HEK293 (cell line): Measurements from ENCODE around the gene CPT1A.

ENCODE experiments used
- CTCF ChIP-seq: fragments of 450-650 bp; formaldehyde crosslinking; IDR thresholded peaks from 2 replicates; pipeline ENCODE4 v1.5.1; 2016; ENCODE audit warnings: missing biosample characterization, missing genetic modification characterization
- KLF16 ChIP-seq: fragments of 450-650 bp; formaldehyde crosslinking; IDR thresholded peaks from 2 replicates; pipeline ENCODE4 v1.5.1; 2017; ENCODE audit warnings: missing biosample characterization, missing genetic modification characterization
- MEIS1 ChIP-seq: sonication (generic); formaldehyde crosslinking; IDR thresholded peaks from 2 replicates; pipeline ENCODE4 v1.8.1; 2022; ENCODE audit warnings: missing genetic modification reagents, mild to moderate bottlenecking, borderline replicate concordance
- ZBTB21 ChIP-seq: fragments of 450-650 bp; formaldehyde crosslinking; IDR thresholded peaks from 2 replicates; pipeline ENCODE4 v1.5.1; 2017; ENCODE audit warnings: missing biosample characterization, missing genetic modification characterization
- ZFHX2 ChIP-seq: fragments of 450-650 bp; formaldehyde crosslinking; conservative IDR thresholded peaks from 2 replicates; pipeline ENCODE4 v1.5.1; 2016; ENCODE audit warnings: missing biosample characterization, missing genetic modification characterization
- ZNF174 ChIP-seq: fragments of 450-650 bp; formaldehyde crosslinking; IDR thresholded peaks from 2 replicates; pipeline ENCODE4 v1.5.0; 2017; ENCODE audit warnings: missing biosample characterization, mild to moderate bottlenecking, missing genetic modification characterization
- ZNF211 ChIP-seq: fragments of 450-650 bp; formaldehyde crosslinking; IDR thresholded peaks from 2 replicates; pipeline ENCODE4 v1.5.1; 2016; ENCODE audit warnings: low read depth, missing biosample characterization, missing genetic modification characterization
- ZNF274 ChIP-seq, 2 experiments: fragments of 200-500 bp in 1 of 2; fragments of 450-650 bp in 1 of 2; sonication (Bioruptor generic) in 1 of 2; formaldehyde crosslinking in 1 of 2; IDR thresholded peaks; 2 replicates each; pipeline versions ENCODE4 v1.5.1 to v1.6.1; 2014 to 2016; ENCODE audit warnings: borderline replicate concordance in 1 of 2, inconsistent platforms in 1 of 2, low read length in 1 of 2, missing biosample characterization in 1 of 2, missing genetic modification characterization in 1 of 2
- ZNF416 ChIP-seq: fragments of 450-650 bp; formaldehyde crosslinking; IDR thresholded peaks from 2 replicates; pipeline ENCODE4 v1.5.1; 2016; ENCODE audit warnings: missing biosample characterization, missing genetic modification characterization
- ZNF530 ChIP-seq: fragments of 450-650 bp; formaldehyde crosslinking; IDR thresholded peaks from 2 replicates; pipeline ENCODE4 v1.5.1; 2016; ENCODE audit warnings: low read depth, missing biosample characterization, missing genetic modification characterization
- ZNF580 ChIP-seq: fragments of 450-650 bp; formaldehyde crosslinking; IDR thresholded peaks from 2 replicates; pipeline ENCODE4 v1.5.1; 2016; ENCODE audit warnings: missing biosample characterization, missing genetic modification characterization
- ZNF768 ChIP-seq: fragments of 450-650 bp; formaldehyde crosslinking; IDR thresholded peaks from 2 replicates; pipeline ENCODE4 v1.5.1; 2018; ENCODE audit warnings: missing biosample characterization, mild to moderate bottlenecking, missing genetic modification characterization
- TF ChIP-seq, protein P1 (sequence below): fragments of 450-650 bp; formaldehyde crosslinking; IDR thresholded peaks from 2 replicates; pipeline ENCODE4 v1.5.1; 2016; ENCODE audit warnings: missing biosample characterization, missing genetic modification characterization
- TF ChIP-seq, protein P2 (sequence below): fragments of 450-650 bp; formaldehyde crosslinking; IDR thresholded peaks from 2 replicates; pipeline ENCODE4 v1.5.1; 2016; ENCODE audit warnings: missing biosample characterization, missing genetic modification characterization

- TF ChIP-seq ZNF768 (tag by site-specific recombination) (no peak), CTCF (tag by site-specific recombination) (no peak), ZNF416 (no peak), ZNF274 (IDR thresholded peaks at IDR 0.05; ENCODE audit: low read length) (no peak), ZNF274 (tag by site-specific recombination; IDR thresholded peaks at IDR 0.05; ENCODE audit: borderline replicate concordance) (no peak), ZBTB21 (tag by site-specific recombination) (no peak), ZNF580 (tag by site-specific recombination) (no peak), ZFHX2 (no peak), ZNF211 (tag by site-specific recombination) (no peak), ZNF530 (tag by site-specific recombination) (no peak), MEIS1 (no peak), KLF16 (tag by site-specific recombination) (no peak), ZNF174 (tag by site-specific recombination) (no peak)
- TF ChIP-seq, protein P1, sequence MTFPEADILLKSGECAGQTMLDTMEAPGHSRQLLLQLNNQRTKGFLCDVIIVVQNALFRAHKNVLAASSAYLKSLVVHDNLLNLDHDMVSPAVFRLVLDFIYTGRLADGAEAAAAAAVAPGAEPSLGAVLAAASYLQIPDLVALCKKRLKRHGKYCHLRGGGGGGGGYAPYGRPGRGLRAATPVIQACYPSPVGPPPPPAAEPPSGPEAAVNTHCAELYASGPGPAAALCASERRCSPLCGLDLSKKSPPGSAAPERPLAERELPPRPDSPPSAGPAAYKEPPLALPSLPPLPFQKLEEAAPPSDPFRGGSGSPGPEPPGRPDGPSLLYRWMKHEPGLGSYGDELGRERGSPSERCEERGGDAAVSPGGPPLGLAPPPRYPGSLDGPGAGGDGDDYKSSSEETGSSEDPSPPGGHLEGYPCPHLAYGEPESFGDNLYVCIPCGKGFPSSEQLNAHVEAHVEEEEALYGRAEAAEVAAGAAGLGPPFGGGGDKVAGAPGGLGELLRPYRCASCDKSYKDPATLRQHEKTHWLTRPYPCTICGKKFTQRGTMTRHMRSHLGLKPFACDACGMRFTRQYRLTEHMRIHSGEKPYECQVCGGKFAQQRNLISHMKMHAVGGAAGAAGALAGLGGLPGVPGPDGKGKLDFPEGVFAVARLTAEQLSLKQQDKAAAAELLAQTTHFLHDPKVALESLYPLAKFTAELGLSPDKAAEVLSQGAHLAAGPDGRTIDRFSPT, result no peak
- TF ChIP-seq, protein P2, sequence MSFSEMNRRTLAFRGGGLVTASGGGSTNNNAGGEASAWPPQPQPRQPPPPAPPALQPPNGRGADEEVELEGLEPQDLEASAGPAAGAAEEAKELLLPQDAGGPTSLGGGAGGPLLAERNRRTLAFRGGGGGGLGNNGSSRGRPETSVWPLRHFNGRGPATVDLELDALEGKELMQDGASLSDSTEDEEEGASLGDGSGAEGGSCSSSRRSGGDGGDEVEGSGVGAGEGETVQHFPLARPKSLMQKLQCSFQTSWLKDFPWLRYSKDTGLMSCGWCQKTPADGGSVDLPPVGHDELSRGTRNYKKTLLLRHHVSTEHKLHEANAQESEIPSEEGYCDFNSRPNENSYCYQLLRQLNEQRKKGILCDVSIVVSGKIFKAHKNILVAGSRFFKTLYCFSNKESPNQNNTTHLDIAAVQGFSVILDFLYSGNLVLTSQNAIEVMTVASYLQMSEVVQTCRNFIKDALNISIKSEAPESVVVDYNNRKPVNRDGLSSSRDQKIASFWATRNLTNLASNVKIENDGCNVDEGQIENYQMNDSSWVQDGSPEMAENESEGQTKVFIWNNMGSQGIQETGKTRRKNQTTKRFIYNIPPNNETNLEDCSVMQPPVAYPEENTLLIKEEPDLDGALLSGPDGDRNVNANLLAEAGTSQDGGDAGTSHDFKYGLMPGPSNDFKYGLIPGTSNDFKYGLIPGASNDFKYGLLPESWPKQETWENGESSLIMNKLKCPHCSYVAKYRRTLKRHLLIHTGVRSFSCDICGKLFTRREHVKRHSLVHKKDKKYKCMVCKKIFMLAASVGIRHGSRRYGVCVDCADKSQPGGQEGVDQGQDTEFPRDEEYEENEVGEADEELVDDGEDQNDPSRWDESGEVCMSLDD, result no peak
Observed at GRCh38 chr11:68841718-68842426, at the start of gene CPT1A.
